Liver (tissue), 3 donors: ENCODE data around the gene TOMM5.

Experiments used
- JUND ChIP-seq, 2 donors: IDR thresholded peaks; 2 replicates each; pipeline ENCODE4 v1.6.1; 2016; ENCODE audit warnings: antibody characterized with exemption in 2 of 2
- RXRA ChIP-seq, 2 donors: IDR thresholded peaks; 2 replicates each; pipeline ENCODE4 v1.6.1; 2017 to 2018; ENCODE audit warnings: antibody characterized with exemption in 2 of 2, mild to moderate bottlenecking in 1 of 2
- SP1 ChIP-seq: IDR thresholded peaks from 2 replicates; pipeline ENCODE4 v1.6.1; 2018; ENCODE audit warnings: antibody characterized with exemption, mild to moderate bottlenecking
- TAF1 ChIP-seq: conservative IDR thresholded peaks from 2 replicates; pipeline ENCODE4 v1.6.1; 2016; ENCODE audit warnings: antibody characterized with exemption, mild to moderate bottlenecking
- YY1 ChIP-seq: IDR thresholded peaks from 2 replicates; pipeline ENCODE4 v1.6.1; 2016; ENCODE audit warnings: antibody characterized with exemption, mild to moderate bottlenecking
- TF ChIP-seq, protein P1 (sequence below): fragments of 150-350 bp; IDR thresholded peaks from 2 replicates; pipeline ENCODE4 v1.5.1; 2017; ENCODE audit warnings: improper control_type of control experiment, low read depth, low read length; ENCODE audit not compliant: missing input control
- TF ChIP-seq, protein P2 (sequence below): IDR thresholded peaks from 2 replicates; pipeline ENCODE4 v1.6.1; 2016; ENCODE audit warnings: antibody characterized with exemption
- TF ChIP-seq, protein P3 (sequence below): IDR thresholded peaks from 2 replicates; pipeline ENCODE4 v1.6.1; 2016; ENCODE audit warnings: antibody characterized with exemption
- TF ChIP-seq, protein P4 (sequence below): IDR thresholded peaks from 2 replicates; pipeline ENCODE4 v1.6.1; 2016; ENCODE audit warnings: antibody characterized with exemption
- donor health status: healthy.
- donor health status: healthy.

- TF ChIP-seq JUND (IDR thresholded peaks at IDR 0.05) (no peak), TAF1 (no peak), RXRA (IDR thresholded peaks at IDR 0.05) (no peak), YY1 (no peak), SP1 (no peak)
- TF ChIP-seq, protein P1, sequence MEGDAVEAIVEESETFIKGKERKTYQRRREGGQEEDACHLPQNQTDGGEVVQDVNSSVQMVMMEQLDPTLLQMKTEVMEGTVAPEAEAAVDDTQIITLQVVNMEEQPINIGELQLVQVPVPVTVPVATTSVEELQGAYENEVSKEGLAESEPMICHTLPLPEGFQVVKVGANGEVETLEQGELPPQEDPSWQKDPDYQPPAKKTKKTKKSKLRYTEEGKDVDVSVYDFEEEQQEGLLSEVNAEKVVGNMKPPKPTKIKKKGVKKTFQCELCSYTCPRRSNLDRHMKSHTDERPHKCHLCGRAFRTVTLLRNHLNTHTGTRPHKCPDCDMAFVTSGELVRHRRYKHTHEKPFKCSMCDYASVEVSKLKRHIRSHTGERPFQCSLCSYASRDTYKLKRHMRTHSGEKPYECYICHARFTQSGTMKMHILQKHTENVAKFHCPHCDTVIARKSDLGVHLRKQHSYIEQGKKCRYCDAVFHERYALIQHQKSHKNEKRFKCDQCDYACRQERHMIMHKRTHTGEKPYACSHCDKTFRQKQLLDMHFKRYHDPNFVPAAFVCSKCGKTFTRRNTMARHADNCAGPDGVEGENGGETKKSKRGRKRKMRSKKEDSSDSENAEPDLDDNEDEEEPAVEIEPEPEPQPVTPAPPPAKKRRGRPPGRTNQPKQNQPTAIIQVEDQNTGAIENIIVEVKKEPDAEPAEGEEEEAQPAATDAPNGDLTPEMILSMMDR = no peak
- TF ChIP-seq, protein P2, sequence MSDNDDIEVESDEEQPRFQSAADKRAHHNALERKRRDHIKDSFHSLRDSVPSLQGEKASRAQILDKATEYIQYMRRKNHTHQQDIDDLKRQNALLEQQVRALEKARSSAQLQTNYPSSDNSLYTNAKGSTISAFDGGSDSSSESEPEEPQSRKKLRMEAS = no peak
- TF ChIP-seq, protein P3, sequence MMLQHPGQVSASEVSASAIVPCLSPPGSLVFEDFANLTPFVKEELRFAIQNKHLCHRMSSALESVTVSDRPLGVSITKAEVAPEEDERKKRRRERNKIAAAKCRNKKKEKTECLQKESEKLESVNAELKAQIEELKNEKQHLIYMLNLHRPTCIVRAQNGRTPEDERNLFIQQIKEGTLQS = no peak
- TF ChIP-seq, protein P4, sequence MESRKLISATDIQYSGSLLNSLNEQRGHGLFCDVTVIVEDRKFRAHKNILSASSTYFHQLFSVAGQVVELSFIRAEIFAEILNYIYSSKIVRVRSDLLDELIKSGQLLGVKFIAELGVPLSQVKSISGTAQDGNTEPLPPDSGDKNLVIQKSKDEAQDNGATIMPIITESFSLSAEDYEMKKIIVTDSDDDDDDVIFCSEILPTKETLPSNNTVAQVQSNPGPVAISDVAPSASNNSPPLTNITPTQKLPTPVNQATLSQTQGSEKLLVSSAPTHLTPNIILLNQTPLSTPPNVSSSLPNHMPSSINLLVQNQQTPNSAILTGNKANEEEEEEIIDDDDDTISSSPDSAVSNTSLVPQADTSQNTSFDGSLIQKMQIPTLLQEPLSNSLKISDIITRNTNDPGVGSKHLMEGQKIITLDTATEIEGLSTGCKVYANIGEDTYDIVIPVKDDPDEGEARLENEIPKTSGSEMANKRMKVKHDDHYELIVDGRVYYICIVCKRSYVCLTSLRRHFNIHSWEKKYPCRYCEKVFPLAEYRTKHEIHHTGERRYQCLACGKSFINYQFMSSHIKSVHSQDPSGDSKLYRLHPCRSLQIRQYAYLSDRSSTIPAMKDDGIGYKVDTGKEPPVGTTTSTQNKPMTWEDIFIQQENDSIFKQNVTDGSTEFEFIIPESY = no peak
Measured at GRCh38 chr9:37596504-37596903, 4.1 kb upstream of the TOMM5 start.
